ENCODE measurements around the gene SIRPD.

DNA sequence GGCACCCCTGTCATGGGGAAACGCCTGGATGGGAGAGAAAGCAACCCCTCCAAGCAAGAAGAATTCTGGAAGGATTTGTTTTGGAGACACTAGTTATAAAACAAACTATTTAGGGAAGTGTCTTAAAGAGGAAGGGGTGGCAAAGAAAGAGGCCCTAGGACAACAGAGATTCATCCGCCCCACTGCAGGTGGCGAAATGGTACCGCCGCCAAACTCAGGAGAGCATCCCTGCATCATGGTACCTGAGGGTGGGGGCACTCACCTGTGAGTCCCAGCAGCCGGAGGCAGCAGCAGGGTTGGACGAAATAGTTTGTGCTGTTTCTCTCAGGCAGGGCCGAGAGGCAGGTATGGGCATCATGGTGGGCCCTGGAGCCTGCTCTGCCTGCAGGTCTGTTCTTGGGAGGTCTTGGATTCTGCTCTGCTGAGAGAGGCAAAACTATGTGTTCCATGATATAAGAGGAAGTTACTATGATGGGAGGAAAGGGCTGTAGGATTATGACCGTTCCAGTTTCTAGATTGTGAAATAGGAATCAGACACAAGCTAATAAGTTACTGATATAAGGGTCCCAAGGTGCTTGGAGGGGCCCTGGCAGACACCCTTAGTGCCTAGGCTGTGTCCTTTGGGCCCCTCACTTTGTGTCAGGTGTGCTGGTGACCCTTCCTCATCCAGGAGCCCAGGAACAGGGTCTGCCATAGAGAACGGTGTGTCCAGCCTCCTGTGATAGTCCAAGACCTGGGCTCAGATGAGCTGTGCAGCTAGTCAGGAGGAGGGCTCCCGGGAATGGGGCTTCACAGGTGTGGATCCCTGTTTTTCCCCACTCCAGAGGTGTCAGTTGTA is 20.4 kb downstream of the SIRPD start:
- TF ChIP-seq, protein P1, sequence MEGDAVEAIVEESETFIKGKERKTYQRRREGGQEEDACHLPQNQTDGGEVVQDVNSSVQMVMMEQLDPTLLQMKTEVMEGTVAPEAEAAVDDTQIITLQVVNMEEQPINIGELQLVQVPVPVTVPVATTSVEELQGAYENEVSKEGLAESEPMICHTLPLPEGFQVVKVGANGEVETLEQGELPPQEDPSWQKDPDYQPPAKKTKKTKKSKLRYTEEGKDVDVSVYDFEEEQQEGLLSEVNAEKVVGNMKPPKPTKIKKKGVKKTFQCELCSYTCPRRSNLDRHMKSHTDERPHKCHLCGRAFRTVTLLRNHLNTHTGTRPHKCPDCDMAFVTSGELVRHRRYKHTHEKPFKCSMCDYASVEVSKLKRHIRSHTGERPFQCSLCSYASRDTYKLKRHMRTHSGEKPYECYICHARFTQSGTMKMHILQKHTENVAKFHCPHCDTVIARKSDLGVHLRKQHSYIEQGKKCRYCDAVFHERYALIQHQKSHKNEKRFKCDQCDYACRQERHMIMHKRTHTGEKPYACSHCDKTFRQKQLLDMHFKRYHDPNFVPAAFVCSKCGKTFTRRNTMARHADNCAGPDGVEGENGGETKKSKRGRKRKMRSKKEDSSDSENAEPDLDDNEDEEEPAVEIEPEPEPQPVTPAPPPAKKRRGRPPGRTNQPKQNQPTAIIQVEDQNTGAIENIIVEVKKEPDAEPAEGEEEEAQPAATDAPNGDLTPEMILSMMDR (IDR thresholded peaks at IDR 0.05) = no peak
- no peak for TF ChIP-seq POLR2A (IDR thresholded peaks at IDR 0.05)

All from body of pancreas (tissue), 4 donors.